ENCODE measurements around the gene L1TD1.
"Not testable (repeated sequence)": the region's sequence is repeated elsewhere in the genome, so short reads cannot be mapped to it uniquely, and the experiment has no call there.

Gene L1TD1

DNA sequence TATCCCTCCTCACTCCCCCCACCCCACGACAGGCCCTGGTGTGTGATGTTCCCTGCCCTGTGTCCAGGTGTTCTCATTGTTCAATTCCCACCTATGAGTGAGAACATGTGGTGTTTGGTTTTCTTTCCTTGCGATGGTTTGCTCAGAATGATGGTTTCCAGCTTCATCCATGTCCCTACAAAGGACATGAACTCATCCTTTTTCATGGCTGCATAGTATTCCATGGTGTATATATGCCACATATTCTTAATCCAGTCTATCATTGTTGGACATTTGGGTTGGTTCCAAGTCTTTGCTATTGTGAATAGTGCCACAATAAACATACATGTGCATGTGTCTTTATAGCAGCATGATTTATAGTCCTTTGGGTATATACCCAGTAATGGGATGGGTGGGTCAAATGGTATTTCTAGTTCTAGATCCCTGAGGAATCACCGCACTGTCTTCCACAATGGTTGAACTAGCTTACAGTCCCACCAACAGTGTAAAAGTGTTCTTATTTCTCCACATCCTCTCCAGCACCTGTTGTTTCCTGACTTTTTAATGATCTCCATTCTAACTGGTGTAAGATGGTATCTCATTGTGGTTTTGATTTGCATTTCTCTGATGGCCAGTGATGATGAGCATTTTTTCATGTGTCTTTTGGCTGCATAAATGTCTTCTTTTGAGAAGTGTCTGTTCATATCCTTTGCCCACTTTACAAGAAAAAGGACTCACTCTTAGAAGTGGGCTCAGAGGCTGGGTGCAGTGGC, 45.2 kb downstream of the L1TD1 start:
- DNase-seq = not testable (repeated sequence)

GRCh38 chr1:62240651-62241370, 46.2 kb downstream of the L1TD1 start:
- no peak for DNase-seq

DNA sequence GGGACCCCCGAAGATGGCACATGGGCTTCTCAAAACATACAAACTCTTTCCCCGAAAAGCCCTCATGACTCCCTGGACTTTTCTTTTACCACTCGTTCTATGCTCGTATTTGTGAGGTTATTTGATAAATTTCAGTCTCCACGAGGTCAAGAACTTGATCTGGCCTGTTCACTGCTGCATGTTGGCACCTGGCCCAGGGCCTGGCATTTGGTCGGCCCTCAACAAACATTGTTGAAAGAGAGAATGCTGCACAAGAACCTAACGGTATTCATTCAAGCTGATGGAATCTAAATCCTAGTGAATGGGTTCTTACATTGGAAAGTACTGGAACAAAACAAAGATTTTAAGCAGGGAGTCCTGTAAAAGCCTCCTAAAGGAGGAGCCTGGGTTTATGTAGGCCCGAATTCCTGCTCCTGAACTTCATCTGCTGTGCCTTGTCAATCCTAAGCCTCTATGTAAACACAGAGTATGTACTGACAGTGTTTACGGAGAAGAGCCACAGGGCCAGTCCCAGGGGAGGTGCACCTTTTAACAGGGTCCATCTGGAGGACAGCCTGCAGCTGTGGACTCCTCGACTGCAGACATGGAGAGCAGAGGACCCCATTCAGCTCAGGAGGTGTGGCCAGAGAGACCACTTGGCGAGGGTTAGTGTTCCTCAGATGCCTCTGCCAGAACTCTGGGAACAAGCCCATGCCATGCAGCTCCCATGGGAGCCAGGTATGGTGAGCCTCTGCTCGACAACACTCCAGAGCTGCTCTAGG, 46.9 kb downstream of the L1TD1 start:
- no peak for DNase-seq

- not testable (repeated sequence) for DNase-seq
These were observed 49.7 kb downstream of the L1TD1 start for GRCh38 chr1:62244380-62244779.

DNA sequence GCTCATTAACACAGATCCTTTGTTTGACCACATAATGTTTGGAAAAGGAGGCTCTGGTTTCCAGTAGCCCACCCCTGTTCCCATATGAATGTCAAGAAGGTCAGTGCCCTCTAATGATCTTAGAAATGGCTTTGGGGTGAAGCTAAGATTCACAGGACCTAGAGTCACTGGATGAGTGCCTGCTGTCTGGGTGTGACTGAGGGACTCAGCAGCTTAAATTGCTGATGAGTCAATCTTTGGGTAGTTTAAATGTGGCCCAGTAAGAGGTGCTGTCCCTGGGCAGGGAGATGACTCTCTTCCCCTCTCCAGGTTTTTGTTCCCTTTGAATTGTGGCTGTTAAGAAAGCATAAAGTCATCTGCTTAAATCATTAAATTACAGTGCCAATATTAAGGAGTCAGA, 50.6 kb downstream of the L1TD1 start:
- no peak for DNase-seq

DNA sequence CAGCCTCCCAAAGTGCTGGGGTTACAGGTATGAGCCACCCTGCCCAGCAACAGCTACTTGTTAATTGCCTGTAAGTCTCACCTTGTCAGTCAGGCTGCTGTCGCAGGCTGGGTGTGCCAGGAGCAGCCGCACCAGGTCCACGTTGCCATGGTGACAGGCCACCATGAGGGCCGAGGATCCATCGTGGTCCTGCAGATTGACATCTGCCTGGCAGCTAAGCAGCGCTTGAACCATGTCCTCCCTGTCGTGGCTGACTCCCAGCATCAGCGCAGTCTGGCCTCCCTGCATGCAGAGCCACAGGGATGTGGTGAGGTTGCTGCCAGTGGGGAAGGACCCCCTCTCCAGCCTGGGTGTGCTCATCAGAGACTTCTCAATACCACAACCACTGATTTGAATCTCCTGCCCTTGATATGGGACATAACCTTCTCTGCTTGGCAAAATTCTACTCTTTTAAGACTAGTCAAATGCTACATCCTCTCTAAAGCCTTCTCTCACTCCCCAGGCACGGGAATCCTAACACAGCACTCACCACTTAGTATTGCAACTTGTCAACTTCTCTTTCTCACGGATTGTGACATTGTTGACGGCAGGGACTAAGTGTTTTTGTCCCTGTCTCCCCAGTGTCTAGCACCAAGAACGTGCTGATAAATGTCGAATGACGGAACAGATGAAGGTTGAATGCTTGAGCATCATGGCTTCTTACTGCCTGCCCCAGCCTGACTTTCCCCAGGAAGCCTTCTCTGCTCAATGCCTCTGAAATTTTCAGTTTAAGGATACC, 52.9 kb downstream of the L1TD1 start:
- DNase-seq = no peak

GRCh38 chr1:62250126-62250726, 55.6 kb downstream of the L1TD1 start:
- DNase-seq = no peak

DNA sequence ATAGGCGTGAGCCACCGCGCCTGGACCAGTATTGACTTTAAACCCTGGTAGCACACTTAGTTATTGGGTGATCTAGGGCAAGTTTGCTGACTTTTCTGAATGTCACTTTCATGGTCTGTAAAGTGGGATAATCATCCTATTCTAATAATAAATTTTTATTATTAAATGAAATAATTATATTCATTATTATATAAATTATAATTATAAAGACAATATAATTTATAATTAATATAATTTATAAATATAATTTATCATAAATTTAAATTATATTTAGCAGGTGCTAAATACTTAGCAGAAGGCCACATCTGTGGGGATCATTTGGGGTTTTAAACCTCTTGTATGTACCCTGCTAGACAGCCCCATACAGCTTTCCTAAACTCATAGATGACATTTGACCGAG, 64.9 kb downstream of the L1TD1 start:
- DNase-seq = no peak

DNA sequence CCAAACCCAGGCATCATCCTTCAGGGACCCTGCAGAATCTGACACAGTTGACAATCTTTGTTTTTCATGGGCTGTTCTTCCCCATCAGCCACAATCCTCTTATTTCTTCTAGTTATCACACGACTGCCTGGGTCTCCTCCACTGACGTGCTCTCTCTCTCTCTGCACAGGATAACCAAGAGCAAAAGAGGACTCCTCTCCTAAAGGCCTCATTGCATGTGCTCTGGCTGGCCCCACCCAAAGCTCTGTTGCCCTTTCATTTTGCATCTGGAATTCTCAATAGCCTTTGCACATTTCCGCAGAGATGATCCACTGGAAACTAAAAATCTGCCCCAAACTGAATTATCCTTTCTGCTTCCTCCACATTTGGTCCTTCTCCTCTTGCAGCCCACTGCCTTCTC, 66.0 kb downstream of the L1TD1 start:
- no peak for DNase-seq
